DOHH2 (cell line): ENCODE measurements around the gene RNF222.

Experiments
- H3F3A ChIP-seq: fragments of 200-600 bp; sonication (generic), shearing (Covaris generic); 2 replicates; pipeline ENCODE4 v1.6.0; 2016; ENCODE audit warnings: antibody characterized with exemption, mild to moderate bottlenecking; ENCODE audit not compliant: control insufficient read depth, insufficient read depth
- H3K27ac ChIP-seq: fragments of 200-600 bp; sonication (generic); 2 replicates; pipeline ENCODE4 v1.5.1; 2014; ENCODE audit warnings: low read depth, mild to moderate bottlenecking, low read length, moderate library complexity
- H3K27me3 ChIP-seq: fragments of 200-600 bp; sonication (generic); 2 replicates; pipeline ENCODE4 v1.6.1; 2014; ENCODE audit warnings: mild to moderate bottlenecking, low read length, mixed read lengths; ENCODE audit not compliant: control insufficient read depth
- H3K36me3 ChIP-seq: fragments of 200-600 bp; sonication (generic); 2 replicates; pipeline ENCODE4 v1.6.1; 2014; ENCODE audit warnings: mild to moderate bottlenecking, low read length, moderate library complexity, mixed read lengths; ENCODE audit not compliant: control insufficient read depth
- H3K4me1 ChIP-seq: fragments of 200-600 bp; sonication (generic); 2 replicates; pipeline ENCODE4 v1.6.1; 2014; ENCODE audit warnings: mild to moderate bottlenecking, low read length, mixed read lengths; ENCODE audit not compliant: control insufficient read depth
- H3K4me2 ChIP-seq: fragments of 200-600 bp; sonication (generic); 2 replicates; pipeline ENCODE4 v1.6.0; 2014; ENCODE audit warnings: mild to moderate bottlenecking, low read length, moderate library complexity
- H3K4me3 ChIP-seq: fragments of 200-600 bp; sonication (generic); 2 replicates; pipeline ENCODE4 v1.5.1; 2014; ENCODE audit warnings: mild to moderate bottlenecking, low read length, mixed read lengths
- H3K79me2 ChIP-seq: fragments of 200-600 bp; sonication (generic); 2 replicates; pipeline ENCODE4 v1.6.1; 2014; ENCODE audit warnings: mild to moderate bottlenecking, low read length, mixed read lengths; ENCODE audit not compliant: control insufficient read depth
- H3K9me2 ChIP-seq: fragments of 200-600 bp; sonication (generic); replicated peaks from 2 replicates; pipeline ENCODE4 v1.6.1; 2014; ENCODE audit warnings: mild to moderate bottlenecking, low read length, mixed read lengths; ENCODE audit not compliant: control insufficient read depth
- H3K9me3 ChIP-seq: fragments of 200-600 bp; sonication (generic); 2 replicates; pipeline ENCODE4 v1.6.1; 2014; ENCODE audit warnings: antibody characterized with exemption, low read length, mixed read lengths; ENCODE audit not compliant: control insufficient read depth, insufficient read depth
- H4K20me1 ChIP-seq: fragments of 200-600 bp; sonication (generic); 2 replicates; pipeline ENCODE4 v1.6.0; 2014; ENCODE audit warnings: low read depth, mild to moderate bottlenecking, antibody characterized with exemption, low read length, moderate library complexity; ENCODE audit not compliant: control insufficient read depth, insufficient read depth
- EZH2phosphoT487 ChIP-seq: fragments of 200-600 bp; sonication (generic); IDR thresholded peaks from 2 replicates; pipeline ENCODE4 v1.6.1; 2017; ENCODE audit warnings: borderline replicate concordance, mild to moderate bottlenecking, antibody characterized with exemption, low read length, moderate library complexity, mixed read lengths
- TF ChIP-seq, protein P1 (sequence below): fragments of 200-600 bp; sonication (generic); IDR thresholded peaks from one replicate; pipeline ENCODE4 v1.5.1; 2014; ENCODE audit warnings: antibody characterized with exemption, mild to moderate bottlenecking, low read depth, low read length; ENCODE audit not compliant: poor library complexity, severe bottlenecking

RNF222 gene

DNA sequence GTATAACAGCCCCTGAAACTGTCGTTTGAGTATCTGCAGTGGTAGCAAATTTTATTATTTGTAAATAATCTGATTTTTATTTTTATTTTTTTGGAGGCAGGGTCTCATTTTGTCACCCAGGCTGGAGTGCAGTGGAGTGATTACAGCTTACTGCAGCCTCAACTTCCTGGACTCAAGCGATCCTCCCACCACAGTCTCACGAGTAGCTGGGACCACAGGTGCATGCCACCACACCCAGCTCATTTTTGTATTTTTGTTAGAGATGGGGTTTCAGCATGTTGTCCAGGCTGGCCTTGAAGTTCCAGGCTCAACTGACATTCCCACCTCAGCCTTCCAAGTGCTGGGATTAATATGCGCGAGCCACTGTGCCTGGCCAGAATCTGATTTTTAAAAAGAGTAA lies 40.8 kb upstream of the RNF222 start:
- no peak overlapping the region for H3K4me2 ChIP-seq
- no peaks in the 10 kb centered on the region for H3F3A ChIP-seq
- no peaks in the 10 kb centered on the region for H3K9me2 ChIP-seq
- no peak overlapping the region for H3K27ac ChIP-seq
- peaks cover 11% of the 10 kb centered on the region for H3K36me3 ChIP-seq
- TF ChIP-seq EZH2phosphoT487: no peak
- TF ChIP-seq, protein P1, sequence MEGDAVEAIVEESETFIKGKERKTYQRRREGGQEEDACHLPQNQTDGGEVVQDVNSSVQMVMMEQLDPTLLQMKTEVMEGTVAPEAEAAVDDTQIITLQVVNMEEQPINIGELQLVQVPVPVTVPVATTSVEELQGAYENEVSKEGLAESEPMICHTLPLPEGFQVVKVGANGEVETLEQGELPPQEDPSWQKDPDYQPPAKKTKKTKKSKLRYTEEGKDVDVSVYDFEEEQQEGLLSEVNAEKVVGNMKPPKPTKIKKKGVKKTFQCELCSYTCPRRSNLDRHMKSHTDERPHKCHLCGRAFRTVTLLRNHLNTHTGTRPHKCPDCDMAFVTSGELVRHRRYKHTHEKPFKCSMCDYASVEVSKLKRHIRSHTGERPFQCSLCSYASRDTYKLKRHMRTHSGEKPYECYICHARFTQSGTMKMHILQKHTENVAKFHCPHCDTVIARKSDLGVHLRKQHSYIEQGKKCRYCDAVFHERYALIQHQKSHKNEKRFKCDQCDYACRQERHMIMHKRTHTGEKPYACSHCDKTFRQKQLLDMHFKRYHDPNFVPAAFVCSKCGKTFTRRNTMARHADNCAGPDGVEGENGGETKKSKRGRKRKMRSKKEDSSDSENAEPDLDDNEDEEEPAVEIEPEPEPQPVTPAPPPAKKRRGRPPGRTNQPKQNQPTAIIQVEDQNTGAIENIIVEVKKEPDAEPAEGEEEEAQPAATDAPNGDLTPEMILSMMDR: no peak
- H4K20me1 ChIP-seq: peaks cover 3% of the 10 kb centered on the region; the same call in 1 of the 2 replicates
- H3K4me1 ChIP-seq: peaks cover 21% of the 10 kb centered on the region
- no peaks in the 10 kb centered on the region for H3K27me3 ChIP-seq
- H3K79me2 ChIP-seq: peaks cover 74% of the 10 kb centered on the region
- H3K9me3 ChIP-seq: no peaks in the 10 kb centered on the region
- H3K4me3 ChIP-seq: no peak overlapping the region

DNA sequence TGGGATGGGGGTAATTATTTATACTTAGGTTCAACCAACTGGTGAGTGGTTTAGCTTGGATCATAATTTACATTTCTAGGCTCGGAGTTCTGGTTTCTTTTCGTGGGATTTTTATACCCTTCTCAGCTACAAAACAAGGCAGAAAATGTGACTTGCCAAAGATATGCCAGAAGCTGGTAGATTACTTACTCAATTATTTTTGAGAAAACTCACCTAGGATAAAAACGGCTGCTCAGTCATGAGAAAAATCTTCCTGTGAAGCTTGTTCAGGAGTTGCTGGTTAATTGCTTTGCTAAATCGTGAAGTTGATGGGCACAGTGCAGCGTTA lies 39.2 kb upstream of the RNF222 start:
- Histone ChIP-seq H3K4me2 (peak overlapping the region; percentile 72), H3K4me3 (peak overlapping the region; percentile 87), H3K4me1 (peaks cover 20% of the 10 kb centered on the region), H3K27me3 (no peaks in the 10 kb centered on the region), H3F3A (no peaks in the 10 kb centered on the region), H3K27ac (no peak overlapping the region), H3K79me2 (peaks cover 60% of the 10 kb centered on the region), H3K9me3 (no peaks in the 10 kb centered on the region), H3K9me2 (no peaks in the 10 kb centered on the region), H4K20me1 (peaks cover 3% of the 10 kb centered on the region; the same call in 1 of the 2 replicates), H3K36me3 (peaks cover 11% of the 10 kb centered on the region)
- TF ChIP-seq, protein P1: no peak
- TF ChIP-seq EZH2phosphoT487: no peak

DNA sequence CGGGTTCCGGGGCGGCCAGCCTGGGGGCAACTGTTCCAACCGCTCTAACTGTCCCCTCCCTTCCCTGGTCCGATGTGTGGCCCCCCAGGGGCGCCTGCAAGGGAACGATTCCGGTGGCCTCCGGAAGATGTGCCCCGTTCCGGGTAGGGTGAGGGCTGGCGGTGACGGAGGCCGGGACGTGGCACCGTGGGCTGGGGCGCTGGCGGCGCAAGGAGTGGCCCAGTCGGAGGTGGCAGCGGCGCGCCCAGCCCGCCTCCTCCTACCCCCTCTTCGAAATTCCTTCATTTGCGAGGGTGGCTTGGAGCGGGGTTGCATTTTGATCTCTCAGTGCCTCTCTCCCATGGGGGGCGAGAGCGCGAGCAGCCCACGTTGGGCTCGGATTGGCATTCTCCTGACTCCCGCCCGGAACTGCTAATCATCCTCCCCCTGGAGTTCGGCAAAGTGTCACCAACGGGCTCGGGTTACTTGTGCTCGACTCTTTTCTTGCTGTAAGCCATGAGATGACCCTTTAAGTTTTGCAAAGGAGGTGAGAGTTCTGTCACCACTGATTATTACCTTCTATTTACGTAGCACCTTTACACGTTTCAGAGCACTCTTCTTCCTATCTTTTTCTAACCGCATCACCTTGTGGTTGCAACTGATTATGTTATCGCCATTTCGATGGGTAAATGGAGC lies 38.7 kb upstream of the RNF222 start:
- peaks cover 11% of the 10 kb centered on the region for H3K36me3 ChIP-seq
- H3K4me2 ChIP-seq: peak overlapping the region; percentile 72
- peaks cover 55% of the 10 kb centered on the region for H3K79me2 ChIP-seq
- H3K9me2 ChIP-seq: no peaks in the 10 kb centered on the region
- no peaks in the 10 kb centered on the region for H3F3A ChIP-seq
- H3K9me3 ChIP-seq: no peaks in the 10 kb centered on the region
- TF ChIP-seq, protein P1: peak; percentile 17
- no peak for TF ChIP-seq EZH2phosphoT487
- H3K4me3 ChIP-seq: peak overlapping the region; percentile 87
- H4K20me1 ChIP-seq: peaks cover 3% of the 10 kb centered on the region; the same call in 1 of the 2 replicates
- peak overlapping the region; percentile 72 for H3K27ac ChIP-seq
- peaks cover 15% of the 10 kb centered on the region for H3K4me1 ChIP-seq
- H3K27me3 ChIP-seq: no peaks in the 10 kb centered on the region
